DLD1 (cell line): ENCODE data around the gene B3GNT7.
"Not testable (repeated sequence)": the region's sequence is repeated elsewhere in the genome, so short reads cannot be mapped to it uniquely, and the experiment has no call there.

Experiments
- in situ Hi-C: cut with HindIII; loops from 2 replicates; pipeline ENCODE4 v1.10.0; 2017; ENCODE audit warnings: low sequenced_read_pairs

B3GNT7 gene

GRCh38 chr2:231399853-231400680 is 4.6 kb downstream of the B3GNT7 start:
- in situ Hi-C loops: no loop called here

GRCh38 chr2:231400681-231401080 is 5.2 kb downstream of the B3GNT7 start:
- in situ Hi-C loops: not testable (repeated sequence)

DNA sequence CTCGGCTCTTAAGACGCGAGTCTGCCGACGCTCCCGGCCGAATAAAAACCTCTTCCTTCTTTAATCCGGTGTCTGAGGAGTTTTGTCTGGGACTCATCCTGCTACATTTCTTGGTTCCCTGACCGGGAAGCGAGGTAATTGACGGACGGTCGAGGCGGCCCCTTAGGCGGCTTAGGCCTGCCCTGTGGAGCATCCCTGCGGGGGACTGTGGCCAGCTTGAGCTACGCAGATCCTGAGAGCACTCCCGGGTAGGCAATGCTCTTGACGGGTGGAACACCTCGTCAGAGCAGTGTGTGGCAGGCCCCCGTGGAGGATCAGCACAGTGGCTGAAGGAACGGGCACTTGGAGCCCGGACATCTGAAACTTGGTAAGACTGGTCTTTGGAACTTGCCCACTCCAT is 5.6 kb downstream of the B3GNT7 start:
- in situ Hi-C loops: not testable (repeated sequence)

DNA sequence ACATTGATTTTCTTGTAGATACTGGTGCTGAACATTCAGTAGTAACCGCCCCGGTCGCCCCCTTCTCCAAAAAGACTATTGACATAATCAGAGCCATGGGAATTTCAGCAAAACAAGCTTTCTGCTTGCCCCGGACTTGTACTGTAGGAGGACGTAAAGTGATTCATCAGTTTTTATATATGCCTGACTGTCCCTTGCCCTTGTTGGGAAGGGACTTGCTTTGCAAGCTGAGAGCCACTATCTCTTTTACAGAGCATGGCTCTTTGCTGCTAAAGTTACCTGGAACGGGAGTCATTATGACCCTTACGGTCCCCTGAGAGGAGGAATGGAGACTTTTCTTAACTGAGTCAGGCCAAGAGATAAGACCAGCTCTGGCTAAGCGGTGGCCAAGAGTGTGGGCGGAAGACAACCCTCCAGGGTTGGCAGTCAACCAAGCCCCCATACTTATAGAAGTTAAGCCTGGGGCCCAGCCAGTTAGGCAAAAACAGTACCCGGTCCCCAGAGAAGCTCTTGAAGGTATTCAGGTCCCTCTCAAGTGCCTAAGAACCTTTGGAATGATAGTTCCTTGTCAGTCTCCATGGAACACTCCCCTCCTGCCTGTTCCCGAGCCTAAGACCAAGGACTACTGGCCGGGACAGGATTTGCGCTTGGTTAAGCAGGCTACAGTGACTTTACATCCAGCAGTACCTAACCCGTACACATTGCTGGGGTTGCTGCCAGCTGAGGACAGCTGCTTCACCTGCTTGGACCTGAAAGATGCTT is 8.1 kb downstream of the B3GNT7 start:
- in situ Hi-C loops: not testable (repeated sequence)

DNA sequence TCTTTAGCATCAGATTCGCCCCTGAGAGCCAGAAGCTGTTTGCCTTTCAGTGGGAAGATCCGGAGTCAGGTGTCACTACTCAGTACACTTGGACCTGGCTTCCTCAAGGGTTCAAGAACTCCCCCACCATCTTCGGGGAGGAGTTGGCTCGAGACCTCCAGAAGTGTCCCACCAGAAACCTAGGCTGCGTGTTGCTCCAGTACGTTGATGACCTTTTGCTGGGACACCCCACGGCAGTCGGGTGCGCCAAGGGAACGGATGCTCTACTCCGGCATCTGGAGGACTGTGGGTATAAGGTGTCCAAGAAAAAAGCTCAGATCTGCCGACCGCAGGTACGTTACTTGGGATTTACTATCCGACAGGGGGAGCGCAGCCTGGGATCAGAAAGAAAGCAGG is 8.7 kb downstream of the B3GNT7 start:
- in situ Hi-C loops: not testable (repeated sequence)

DNA sequence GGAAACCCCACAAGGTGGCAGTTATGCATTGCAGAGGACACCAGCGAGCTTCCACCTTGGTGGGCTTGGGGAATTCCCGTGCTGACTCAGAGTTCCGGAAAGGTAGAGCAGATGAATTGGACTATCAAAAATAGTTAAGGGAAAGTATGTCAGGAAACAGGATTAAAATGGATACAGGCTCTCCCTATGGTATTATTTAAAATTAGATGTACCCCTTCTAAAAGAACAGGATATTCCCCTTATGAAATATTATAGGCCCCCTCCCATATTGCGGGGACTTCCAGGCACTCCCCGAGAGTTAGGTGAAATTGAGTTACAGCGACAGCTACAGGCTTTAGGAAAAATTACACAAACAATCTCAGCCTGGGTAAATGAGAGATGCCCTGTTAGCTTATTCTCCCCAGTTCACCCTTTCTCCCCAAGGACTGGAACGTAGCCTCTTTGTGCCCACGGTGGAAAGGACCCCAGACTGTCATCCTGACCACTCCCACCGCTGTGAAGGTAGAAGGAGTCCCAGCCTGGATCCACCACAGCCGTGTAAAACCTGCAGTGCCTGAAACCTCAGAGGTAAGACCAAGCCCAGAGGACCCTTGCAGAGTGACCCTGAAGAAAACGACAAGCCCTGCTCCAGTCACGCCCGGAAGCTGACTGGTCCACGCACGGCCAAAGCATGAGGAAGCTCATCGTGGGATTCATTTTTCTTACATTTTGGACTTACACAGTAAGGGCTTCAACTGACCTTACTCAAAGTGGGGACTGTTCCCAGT is 10.3 kb downstream of the B3GNT7 start:
- in situ Hi-C loops: not testable (repeated sequence)

GRCh38 chr2:231407686-231408085 is 12.2 kb downstream of the B3GNT7 start:
- in situ Hi-C loops: not testable (repeated sequence)

DNA sequence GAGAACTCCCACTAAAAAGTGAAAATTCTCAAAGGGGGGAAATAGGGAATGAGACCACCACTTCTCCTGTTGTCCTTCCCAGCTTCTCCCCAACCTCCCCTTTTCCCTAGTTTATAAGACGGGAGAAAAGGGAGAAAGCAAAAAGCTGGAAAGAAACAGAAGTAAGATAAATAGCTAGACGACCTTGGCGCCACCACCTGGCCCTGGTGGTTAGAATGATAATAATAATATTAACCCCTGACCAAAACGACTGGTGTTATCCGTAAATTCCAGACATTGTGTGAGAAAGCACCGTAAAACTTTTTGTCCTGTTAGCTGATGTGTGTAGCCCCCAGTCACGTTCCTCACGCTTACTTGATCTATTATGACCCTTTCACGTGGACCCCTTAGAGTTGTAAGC is 12.8 kb downstream of the B3GNT7 start:
- in situ Hi-C loops: not testable (repeated sequence)

DNA sequence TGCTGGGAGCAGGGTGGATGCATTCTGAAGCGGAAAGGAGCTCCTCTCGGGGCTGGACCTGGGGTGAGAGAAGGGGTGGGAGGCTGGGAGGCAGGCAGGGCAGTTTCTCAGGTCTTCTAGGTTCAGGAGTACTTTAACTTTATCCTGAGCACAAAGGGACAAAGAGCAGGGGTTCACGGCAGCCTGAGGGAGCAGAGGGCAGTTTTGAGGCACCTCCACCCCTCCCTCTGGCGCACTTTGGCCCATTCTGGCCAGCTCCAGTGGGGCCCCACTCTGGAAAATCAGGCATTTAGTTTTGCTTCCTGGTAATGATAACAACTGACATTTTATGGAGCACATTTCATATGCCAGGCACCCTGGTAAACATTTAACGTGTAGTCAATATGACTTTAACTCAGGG is 14.3 kb downstream of the B3GNT7 start:
- in situ Hi-C loops: no loop called here

DNA sequence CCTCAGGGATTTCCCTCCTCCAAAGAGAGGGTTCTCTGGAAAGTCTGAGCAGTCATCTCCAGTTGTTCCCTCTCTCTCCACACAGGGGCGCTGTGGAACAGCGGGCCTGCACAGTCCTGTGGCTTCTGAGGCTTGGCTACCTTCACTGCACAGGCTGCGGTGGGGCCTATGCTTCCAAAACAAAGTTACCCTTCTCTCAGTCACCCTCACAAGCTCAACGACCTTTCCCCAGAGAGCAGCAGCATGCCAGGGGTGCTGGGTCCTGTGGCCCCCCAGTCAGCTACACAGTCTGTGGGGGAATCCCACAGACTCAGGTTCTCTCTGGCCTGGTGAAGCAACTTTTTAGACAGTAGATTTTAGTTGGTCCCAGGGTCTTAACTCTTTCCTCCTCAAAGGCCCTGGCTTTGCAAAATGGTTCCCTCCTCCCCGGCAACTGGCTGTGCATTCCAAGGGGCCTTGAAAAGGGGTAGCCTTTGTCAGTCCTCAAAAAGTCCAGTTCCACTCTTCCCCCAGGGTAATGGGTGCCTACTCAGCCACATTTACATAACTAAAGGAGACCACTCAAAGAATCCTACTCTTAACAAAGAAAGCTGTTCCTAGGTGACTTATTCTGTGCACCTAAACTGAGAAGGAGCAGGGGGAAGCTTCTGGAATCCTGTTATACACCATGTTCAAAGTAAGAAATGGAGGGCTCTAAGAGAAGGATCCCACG is 14.9 kb downstream of the B3GNT7 start:
- in situ Hi-C loops: no loop called here

DNA sequence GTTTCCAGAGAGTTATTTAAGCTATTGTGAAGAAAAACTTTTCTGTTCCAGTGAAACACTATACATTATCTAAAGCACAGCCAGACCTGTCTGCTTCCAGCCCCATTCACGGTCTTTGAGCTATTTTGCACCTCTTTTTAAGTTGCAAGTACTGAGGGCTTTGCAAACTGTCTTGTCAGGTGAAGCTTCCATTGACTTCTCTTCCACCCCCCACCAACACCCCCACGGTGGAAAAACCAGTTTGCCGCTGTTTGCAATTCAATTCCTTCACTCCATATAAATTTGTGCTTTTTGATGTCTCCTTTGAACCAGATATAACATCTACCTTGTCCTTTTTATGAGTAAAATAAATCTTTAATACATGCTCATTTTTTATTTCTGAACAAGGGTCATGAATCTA is 15.7 kb downstream of the B3GNT7 start:
- in situ Hi-C loops: no loop called here

DNA sequence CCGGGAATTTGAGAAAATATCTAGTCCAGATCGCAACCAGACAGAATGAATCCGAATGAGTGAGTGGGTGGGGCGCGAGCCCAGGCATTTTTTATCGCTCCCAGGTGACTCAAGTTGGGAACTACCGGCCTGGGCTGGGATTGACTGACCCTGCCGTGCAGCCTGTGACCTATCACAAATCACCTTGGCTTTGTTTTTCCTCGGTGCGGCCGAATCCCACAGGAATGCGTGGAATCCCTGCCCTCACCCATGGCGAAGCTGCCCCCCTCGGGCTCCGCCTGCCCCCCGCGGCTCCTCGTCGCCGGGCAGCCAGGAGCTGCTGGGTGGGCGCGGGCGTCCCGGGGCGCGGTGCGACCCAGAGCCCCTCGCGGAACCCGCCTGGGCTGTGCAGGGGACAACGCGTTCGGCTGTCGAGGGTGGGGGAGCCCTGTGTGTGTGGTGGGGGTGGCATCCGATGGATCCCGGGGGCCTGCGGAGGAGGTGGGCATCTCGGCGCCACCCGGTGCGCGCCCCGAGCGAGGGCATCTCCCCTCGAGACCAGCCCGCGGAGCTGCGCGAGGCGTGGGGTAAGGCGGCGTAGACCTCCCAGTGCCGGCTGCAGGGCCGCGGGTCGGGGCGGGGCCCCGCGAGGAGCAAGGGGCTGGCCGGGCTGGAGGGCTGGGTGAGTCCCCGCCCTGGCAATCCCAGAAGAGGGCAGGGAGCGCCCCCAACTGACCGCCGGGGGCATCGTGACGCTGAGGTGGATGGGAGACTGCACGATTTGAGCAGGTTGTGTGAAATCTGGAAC is 16.5 kb downstream of the B3GNT7 start:
- in situ Hi-C loops: no loop called here

- in situ Hi-C loops: no loop called here
Measured at GRCh38 chr2:231412618-231412963, 17.1 kb downstream of the B3GNT7 start.

DNA sequence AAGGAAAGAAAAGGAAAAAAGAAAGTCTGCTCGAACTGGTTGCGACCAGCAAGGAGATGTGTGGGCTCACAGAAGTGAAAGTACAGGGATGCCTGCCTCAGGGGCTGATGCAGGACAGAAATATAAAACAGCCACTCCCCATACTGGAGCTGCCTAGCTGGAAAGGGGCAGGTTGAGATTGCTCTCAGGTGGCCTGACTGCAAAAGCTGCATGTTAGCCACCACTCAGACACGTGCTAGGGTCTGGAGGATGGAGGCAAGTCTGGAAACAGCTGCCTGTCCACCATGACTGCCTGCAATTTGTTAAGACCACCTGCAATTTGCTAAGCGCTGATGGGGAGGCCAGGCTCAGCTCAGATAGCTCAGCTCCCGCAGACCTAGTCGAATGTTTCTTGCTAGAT is 17.9 kb downstream of the B3GNT7 start:
- in situ Hi-C loops: no loop called here

GRCh38 chr2:231413921-231414476 is 18.5 kb downstream of the B3GNT7 start:
- in situ Hi-C loops: no loop called here

DNA sequence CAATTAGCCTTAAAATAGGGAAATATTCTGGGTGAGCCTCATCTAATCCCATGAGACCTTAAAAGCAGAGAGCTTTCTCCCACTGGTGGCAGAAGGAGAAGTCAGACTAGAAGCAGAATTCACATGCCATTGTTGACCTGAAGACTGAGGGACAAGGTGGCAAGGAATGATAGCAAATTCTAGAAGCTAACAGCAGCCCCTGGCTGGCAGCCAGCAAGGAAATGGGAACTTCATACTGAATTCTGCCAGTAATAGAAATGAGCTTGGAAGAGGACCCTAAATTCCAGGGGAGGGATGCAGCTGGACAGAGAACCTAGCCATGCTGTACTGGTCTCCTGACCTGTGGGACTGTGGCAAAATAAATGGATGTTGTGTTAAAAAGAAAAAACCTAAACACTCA is 19.5 kb downstream of the B3GNT7 start:
- in situ Hi-C loops: no loop called here

GRCh38 chr2:231418820-231419640 is 23.5 kb downstream of the B3GNT7 start:
- in situ Hi-C loops: no loop called here

DNA sequence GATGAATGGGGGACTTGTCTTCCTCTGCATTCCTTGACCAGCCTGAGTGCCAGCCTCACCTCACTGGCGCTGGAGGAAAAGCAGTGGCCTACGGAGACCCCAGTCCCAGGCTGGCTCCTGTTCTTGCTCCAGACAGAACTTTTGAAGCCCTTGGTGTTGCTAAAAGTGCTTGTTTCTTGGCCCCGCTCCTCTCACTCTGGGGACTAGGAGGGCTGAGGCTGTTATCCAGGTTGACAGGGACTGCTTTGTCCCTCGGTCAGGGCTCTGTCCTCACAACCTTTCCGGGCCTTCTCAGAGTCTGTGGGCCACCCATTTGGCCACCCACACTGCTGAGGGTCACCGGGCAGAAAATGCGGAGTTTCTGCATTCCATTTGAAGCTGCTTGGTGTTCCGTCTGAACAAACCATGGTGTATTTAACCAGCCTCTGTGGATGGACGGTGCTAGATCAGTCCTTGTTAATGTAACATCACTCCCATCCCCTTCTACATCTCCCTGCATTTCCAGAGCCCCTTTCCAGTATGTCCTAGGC is 25.6 kb downstream of the B3GNT7 start:
- in situ Hi-C loops: no loop called here

DNA sequence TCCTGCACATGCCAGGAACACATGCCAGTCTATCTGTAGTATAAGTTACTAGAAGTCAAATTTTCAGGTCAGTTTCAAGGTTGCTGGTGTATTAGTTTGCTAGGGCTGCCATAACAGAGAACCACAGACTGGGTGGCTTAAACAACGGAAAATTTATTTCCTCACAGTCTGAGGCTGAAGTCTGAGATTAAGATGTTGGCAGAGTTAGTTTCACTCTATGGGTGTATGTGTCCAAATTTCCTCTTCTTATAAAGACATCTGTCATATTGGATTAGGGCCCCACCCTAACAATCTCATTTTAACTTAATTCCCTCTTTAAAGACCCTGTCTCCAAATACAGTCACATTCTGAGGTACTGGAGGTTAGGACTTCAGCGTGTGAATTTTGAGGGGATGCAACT is 26.5 kb downstream of the B3GNT7 start:
- in situ Hi-C loops: no loop called here
